Colon (tissue), 2 donors: ENCODE data around the gene TM2D3.

Experiments
- FAIRE-seq: peaks from 2 replicates; lab custom pipeline; 2012; peaks lifted over from hg19 to GRCh38; lab: Jason Lieb, UNC
- donor health status: control.
- donor health status: control.

TM2D3 gene, protein sequence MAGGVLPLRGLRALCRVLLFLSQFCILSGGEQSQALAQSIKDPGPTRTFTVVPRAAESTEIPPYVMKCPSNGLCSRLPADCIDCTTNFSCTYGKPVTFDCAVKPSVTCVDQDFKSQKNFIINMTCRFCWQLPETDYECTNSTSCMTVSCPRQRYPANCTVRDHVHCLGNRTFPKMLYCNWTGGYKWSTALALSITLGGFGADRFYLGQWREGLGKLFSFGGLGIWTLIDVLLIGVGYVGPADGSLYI

DNA sequence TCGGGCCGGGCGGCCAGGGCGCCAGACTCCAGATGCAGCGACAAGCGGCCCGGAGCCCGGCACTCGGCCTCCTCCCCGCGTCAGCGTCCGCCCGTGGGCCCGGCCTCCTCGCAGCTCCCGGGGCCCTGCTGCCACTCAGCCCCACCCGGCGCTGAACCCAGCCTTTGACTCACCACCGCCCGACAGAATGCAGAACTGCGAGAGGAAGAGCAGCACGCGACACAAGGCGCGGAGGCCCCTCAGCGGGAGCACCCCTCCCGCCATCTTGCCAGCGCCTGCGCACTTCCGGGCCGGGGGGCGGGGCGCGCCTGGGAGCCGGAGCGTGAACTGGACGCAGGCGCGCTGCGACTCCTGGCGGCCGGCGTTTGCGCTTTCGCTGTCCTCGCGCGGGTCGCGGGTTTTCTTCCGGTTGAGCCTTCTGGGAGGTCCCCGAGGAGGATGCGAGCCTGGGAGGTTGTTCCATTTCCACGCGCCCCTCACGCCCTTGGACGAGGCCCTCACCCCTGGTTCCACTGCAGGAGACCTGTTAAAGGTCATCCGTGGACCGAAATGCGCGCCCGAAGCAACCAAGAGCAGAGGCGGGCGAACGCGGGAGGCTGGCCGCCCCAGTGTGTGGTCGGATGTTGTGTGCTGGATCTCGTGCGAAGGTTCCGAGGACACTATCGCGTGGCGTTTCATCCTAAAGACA is at the start of gene TM2D3:
Gene TM2D3, minus strand, starts transcription at position 284 of the 688 bp plus-strand sequence. Its CDS starts 20 bp downstream, at position 264.
- no peak for FAIRE-seq

DNA sequence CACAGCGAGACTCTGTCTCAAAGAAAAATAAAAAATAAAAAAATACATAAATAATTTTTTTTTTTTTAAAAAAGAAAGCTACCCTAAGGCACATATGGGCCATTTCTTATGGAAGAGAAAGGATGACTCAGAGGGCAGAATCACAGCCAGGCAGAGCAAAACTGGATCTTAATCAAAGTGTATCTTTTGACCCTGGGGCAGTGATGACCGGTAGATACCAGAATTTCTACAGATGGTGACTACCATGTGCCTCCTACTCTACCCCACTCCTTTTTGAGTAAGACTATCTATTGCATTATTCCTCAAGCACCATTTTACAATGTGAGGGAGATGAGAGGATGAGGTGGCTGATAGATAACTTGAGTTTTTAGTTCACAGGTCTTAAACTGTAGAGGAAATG is 46.1 kb upstream of the TM2D3 start:
- FAIRE-seq: no peak

DNA sequence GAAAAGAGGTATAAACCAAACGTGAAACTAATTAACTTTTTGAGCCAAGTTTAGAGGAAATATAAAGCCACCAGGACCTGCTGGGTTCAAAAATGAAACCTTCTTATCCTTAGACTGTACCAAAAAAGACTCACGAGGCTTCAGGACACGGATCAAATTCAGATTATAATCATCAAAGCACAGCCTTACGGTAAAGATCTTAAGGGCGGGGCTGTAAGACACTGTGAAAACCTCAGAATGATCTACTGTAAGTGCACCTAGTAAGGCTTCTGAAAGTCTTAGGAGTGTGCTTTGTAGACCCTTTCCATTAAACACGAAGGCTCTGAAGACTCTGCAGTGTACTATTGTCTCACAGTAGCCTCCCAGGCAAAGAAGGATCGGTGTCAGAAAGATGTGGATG is 45.3 kb upstream of the TM2D3 start:
- FAIRE-seq: no peak

DNA sequence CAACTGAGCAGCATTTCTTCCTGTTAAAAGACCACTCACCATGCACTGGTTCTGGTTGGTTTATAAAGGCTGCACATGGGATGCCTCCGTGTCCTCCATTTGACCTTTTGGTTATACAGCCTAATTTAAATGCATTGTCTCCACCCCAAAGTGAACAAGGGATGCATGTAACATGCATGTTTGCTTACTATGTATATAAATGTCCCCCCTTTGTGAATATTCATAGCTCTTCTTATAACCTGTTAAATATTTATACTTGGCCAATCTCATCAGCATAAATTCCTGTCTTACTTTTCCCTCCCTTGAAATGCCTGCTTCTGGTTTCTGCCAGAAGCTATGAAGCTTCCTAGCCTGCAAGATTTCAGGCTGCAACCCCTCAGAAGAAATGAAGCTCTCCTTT is 44.6 kb upstream of the TM2D3 start:
- no peak for FAIRE-seq

DNA sequence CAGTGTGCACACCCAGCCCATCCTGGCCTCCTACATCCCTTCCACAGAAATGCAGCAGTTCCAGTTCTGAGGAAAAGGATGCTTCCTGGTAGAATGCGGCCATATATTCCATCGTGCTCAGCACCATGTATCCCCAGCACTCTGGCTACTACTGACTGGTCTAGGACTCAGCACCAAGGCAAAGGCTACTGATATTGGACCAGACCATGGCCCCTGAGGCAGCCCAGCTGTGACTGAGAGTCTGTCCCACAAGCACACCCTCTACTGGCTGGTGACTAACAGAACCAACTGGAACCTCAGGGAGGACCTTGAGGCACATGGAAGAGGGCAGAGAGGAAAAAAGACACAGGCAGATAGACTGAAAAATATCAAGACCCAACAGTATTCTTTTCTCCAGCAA is 42.1 kb upstream of the TM2D3 start:
- no peak for FAIRE-seq

DNA sequence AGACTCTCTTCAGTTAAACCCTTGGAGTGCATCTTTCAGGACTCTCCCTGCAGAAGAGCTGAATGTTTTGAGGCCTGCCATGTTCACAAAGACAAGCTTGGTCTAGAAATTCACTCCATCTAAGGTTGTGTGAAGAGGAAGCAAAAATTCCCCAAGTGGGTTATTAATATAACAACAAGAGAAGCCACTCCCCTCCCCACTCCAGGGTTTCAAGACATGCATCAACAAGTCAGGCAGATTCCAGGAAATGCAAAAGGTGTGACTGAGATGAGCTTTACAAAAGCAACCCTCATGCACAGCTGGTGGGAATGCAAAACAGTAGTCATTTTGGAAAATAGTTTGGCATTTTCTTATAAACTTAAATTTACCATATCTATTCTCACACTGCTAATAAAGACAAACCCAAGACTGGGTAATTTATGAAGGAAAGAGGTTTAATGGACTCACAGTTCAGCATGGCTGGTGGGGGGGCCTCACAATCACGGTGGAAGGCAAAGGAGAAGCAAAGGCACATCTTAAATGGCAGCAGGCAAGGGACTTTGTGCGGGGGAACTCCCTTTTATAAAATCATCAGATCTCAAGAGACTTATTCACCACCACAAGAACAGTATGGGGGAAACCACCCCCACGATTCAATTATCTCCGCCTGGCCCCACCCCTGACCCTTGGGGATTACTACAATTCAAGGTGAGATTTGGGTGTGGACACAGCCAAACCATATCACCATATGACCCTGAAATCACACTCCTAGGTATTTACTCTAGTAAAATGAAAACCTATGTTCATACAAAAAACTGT is 40.8 kb upstream of the TM2D3 start:
- FAIRE-seq: no peak

DNA sequence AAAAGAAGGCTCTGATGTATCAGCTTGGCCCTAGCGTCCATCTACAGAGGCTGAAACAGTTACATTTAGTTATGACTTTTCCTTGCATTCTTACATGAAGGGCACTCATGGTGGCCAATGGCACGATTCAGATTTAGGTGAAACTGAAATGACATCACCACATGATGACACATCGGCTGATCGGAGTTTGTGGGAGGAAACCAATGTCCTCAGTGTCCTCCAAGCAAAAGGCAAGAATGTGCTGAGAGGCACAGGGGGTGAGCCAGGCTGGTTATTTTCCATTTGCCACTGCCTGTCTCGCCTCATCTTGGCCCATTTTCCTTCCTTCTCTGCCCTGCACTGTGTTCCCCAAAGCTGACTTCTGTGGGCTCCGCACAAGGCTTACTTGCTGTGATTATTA is 37.7 kb upstream of the TM2D3 start:
- no peak for FAIRE-seq

DNA sequence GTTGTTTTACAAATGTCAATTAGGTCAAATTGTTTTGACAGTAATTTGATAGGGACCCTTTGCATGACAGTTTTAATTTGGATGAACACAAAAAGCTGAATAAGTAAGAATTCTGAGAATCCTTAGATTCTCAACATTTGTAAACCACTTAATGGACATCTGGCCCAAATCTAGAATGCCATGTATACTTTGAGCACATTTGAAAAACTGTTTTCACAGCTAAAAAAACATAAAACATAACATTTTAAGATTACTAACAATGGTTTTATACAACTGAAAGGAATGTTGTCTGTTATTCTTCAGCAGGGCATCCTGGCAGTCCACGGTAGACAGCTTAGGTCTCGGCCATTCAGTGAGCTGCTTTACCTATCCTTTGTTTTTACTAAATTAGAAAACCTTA is 34.5 kb upstream of the TM2D3 start:
- no peak for FAIRE-seq

DNA sequence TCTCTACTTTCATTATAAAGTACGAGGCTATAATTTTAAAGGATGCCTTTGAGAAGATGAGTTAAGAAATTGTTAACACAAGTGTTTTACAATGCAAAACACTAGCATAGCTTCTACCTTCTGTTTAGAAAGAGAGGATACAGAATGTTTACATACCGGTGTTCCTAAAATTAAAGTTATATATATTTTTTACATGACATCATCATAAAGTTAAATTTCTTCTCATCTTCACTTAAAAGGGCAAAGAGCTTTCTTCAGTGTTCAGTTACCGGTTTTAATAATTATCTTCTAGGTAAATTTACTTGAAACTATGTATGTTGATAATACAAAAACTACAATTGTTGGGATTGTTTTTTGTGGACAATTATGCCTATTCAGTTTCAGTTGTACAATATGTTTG is 32.7 kb upstream of the TM2D3 start:
- no peak for FAIRE-seq

DNA sequence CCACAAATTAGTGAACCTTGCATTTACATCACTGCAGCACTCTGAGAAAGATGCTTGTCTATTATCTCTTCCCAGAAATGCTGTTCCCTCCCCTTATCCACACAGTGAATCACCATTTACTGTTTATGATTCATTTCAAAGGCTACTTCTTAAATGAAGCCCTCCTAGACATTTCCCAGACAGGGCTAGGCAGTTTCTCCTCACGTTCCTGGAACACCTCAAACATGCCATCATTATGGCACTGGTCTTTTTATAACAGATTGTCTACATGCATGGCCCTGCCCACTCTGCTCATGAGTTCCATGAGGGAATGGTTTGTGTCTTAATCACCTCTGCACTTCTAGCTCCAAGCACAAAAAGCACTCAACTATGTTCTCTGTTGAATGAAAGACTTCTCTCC is 32.2 kb upstream of the TM2D3 start:
- no peak for FAIRE-seq

DNA sequence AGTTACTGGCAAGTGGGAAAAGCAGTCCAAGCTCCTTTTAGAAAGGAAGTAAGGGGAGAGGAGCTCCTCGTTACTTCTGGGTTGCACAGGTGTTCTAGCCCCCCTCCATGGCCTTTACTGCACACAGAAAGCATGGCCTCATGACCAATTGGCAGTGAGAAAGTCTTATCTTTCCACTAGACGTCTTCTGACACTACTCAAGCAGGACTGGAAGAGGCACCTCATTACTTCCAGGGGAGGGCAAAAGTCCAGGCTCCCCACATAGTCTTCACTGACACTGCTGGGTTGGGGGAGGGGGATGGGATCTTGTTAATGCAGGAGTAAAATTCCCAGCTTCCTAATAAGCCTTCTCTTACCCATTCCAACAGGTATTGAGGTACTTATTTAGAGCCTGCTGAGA is 27.6 kb upstream of the TM2D3 start:
- no peak for FAIRE-seq

DNA sequence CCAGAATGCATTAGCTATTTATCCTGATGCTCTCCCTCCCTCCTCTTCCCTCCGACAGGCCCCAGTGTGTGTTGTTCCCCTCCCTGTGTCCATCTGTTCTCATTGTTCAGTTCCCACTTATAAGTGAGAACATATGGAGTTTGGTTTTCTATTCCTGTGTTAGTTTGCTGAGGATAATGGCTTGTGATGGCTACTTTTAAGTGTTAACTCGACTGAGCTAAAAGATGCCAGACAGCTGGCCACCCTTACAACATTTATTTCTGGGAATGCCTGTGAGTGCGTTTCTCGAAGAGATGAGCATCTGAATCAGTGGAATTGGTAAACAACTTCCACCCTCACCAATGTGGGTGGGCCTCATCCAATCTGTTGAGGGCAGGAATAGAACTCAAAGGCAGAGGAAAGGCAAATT is 24.7 kb upstream of the TM2D3 start:
- FAIRE-seq: no peak

DNA sequence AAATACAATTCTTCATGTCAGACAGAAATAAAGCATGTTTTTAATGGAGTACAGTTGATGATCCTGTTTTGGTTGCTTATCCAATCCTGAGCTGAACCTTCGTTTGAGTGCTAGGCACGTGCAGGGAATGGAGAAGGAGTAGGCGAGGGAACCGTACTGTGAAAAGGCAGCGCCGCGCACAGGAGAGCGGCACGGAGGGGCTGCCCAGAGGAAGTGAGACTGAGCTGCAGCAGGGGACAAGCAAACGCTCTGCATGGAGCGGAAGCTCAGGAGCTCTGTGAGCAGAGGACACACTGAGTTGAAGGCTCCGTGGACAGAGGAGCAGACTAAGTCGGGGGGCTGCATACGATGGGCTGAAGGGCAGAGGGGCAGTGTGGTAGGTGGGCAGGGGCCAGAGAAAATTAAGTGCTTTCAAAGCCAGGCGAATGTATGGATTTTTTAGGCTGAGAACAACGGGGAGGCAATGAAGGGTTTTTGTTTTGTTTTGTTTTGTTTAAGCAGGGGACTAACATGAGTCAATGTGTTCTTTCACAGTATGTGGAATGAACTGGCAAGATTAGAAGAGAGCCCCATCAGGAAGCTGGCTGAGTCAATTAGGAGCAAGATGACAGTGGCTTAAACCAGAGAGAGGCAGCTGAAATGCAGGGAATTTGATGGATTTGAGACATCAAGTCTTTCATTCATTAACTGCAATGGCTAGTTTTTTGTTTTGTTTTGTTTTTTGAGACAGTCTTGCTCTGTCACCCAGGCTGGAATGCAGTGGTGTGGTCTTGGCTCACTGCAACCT is 23.8 kb upstream of the TM2D3 start:
- no peak for FAIRE-seq

DNA sequence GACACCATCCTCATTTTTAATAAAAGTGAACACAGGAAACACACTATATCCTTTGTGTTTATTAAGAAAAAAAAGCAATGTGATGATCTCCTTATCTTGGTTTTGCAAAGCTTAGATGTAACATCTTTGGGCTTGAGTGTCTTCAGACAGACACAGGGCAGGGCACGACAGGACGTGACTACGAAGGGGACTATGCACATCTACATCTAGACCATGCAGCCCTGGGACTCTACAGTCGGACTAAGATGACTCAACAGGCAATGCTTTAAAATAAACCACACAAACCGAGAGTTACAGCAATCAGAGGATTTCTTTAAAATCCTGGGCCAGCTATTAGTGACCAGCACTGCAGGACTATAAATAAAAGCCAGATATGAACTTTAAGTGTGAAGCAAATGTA is 22.8 kb upstream of the TM2D3 start:
- FAIRE-seq: no peak

DNA sequence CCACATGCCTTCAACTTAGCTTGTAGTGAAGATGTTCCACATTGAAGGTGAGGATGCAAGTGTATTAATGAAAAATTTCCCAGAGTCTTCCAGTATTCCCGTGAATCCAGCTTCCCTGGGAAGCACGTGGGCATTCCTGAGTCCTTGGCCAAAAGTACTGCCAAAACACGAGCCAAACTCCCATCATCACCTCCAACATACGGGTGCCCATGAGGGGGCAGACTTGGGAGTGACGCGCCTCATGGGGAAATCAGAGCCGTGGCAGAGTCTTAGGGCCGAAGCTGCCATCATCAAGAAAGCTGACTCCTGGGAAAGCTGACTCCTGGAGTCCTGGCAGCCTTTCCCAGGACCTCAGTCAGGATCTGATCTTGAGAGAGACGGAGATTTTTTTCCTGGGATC is 20.1 kb upstream of the TM2D3 start:
- no peak for FAIRE-seq

DNA sequence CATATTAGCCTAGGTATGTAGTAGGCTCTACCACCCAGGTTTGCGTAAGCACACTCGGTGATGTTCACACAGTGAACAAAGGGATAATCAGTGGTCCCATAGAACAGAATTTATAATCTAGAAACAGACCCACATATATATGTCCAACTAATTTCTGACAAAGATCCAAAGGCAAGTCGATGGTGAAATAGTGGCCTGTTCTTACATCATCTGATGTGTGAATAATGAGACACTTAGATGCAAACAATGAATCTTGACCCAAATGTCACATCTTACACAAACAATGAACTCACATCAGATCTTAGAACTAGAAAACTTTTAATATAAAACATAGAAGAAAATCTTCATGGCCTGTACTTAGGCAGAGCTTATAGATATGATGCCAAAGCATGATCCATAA is 17.6 kb upstream of the TM2D3 start:
- no peak for FAIRE-seq

DNA sequence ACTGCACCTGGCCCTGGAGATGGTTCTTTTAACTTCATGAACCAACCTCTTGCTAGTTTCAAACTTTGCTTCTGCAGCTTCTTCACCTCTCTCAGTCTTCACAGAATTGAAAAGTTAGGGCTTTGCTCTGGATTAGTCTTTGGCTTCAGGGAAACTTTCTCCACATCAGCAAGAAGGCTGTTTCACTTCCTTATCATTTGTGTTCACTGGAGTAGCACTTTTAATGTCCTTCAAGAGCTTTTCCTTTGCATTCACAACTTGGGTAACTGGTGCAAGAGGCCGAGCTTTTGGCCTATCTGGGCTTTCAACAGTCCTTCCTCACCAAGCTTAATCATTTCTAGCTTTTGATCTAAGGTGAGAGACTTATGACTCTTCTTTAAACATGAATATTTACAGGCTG is 15.7 kb upstream of the TM2D3 start:
- no peak for FAIRE-seq

DNA sequence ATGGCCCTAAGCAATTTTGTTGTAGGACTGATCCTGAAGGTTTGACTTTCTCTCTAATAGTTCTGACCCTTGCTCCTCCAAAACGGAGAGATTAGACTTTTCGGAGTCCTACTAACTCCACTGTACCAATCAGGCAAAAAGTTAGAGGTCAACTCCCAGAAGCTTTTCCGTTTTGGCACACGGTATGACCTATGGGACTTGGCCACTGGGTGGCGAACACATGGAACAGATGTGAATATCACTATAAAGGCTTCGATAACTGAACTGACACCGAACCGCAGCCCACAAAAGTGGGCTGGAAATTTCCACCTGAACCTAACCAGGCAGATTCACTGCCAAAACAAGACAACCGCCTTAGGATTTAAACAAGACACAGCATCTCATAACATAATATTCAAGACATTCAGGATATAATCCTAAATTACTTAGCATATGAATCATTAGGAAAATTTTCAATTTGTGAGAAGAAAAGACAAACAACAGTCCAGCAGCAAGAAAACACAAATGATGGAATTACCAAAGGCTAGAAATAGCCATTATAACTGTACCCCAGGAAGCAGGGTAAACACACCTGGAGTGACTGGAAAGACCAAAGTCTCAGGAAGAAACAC is 12.2 kb upstream of the TM2D3 start:
- FAIRE-seq: no peak

DNA sequence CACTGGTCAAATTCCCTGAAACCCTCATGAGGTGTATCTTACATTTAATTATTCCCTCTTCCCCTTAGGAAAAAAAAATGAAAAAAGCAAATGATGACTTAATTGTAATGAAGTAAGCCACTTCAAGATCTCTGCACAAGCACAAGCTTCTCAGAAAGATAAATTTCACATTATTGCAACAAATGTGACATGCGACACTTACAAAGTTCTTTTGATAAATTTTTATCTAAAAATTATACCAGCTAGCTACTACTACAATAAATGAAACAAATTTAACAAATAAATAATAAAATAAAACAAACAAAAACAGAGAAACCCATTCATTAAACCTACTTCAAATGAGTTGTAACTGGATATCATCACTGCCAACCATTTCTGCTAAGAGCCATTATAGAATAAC is 10.0 kb upstream of the TM2D3 start:
- no peak for FAIRE-seq

DNA sequence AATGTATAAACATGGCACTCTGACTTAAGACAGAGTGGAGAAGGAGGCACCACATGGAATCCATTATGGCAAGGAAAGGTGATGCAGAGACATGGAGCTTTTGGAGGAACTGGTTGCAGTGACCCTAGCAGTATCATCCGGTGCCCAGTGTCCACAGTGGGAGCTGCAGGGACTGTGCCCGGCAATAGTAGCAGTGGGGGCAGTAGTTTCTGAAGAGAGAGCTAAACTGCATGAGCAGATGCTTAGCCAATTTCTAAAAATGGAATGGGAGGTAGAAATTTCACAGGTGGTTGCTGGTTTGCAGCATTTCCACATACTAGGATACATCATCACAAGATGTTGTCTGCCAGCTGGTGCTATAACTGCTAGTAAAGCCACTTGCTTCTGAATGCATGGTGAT is 7.8 kb upstream of the TM2D3 start:
- no peak for FAIRE-seq

DNA sequence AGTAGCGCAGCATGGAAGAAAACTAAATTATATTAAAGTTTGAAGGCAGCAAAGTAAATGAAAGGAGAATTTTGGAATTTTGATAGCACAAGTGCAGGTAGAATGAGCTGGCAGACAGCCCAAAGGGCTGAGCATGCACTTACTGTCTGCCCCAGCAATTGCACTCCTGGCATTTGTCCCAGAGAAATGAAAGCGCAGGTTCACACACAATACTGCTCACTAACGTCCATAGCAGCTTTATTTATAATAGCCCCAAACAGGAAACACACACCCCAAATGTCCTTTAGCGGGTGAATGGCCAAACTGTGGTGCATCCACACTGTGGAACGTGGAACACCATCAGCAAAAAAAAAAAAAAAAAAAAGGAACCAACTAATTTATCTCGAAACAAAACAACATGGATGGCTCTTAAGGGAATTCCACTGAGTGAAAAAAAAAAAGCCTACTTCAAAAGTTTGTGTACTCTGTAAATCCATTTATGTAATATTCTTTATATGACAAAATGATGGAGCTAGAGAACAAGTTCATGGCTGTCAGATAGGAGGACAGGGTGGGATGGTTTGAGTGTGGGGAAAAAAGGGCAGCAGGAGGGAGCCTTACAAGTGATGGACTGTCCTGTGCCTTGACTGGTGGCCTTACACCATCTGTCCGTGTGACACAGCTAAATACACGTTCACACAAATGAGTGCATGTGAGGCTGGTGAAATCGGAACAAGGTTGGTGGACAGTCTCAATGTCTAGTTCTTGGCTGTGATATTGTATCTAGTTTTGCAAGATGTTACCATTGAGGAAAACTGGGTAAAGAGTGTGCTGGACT is 6.0 kb upstream of the TM2D3 start:
- FAIRE-seq: no peak
